ENCODE measurements around the gene BBS9.
"Not testable (repeated sequence)": the region's sequence is repeated elsewhere in the genome, so short reads cannot be mapped to it uniquely, and the experiment has no call there.

The BBS9 gene

GRCh38 chr7:33128990-33129805 lies at the start of gene BBS9:
Gene BBS9, plus strand, starts transcription at chr7:33129564. Its CDS starts 16,689 bp downstream, at chr7:33146253.
- peak; percentile 80 for DNase-seq (ENCODE audit: low read depth)

- no peak for DNase-seq (ENCODE audit: low read depth)
These were observed 49.3 kb upstream of the BBS9 start for GRCh38 chr7:33079763-33080690.

- DNase-seq (ENCODE audit: low read depth) = no peak
These were observed 42.0 kb upstream of the BBS9 start for GRCh38 chr7:33087356-33087755.

- no peak for DNase-seq (ENCODE audit: low read depth)
These were observed 41.5 kb upstream of the BBS9 start for GRCh38 chr7:33087858-33088257.

- DNase-seq (ENCODE audit: low read depth) = no peak
These were observed 40.2 kb upstream of the BBS9 start for GRCh38 chr7:33089142-33089541.

GRCh38 chr7:33091111-33091531 lies 38.2 kb upstream of the BBS9 start:
- DNase-seq (ENCODE audit: low read depth) = no peak

GRCh38 chr7:33091641-33092191 lies 37.6 kb upstream of the BBS9 start:
- no peak for DNase-seq (ENCODE audit: low read depth)

- DNase-seq (ENCODE audit: low read depth) = no peak
These were observed 36.1 kb upstream of the BBS9 start for GRCh38 chr7:33093266-33093665.

GRCh38 chr7:33094745-33095275 lies 34.6 kb upstream of the BBS9 start:
- not testable (repeated sequence) for DNase-seq (ENCODE audit: low read depth)

GRCh38 chr7:33099154-33099940 lies 30.0 kb upstream of the BBS9 start:
- no peak for DNase-seq (ENCODE audit: low read depth)

- DNase-seq (ENCODE audit: low read depth) = no peak
These were observed 28.6 kb upstream of the BBS9 start for GRCh38 chr7:33100770-33101169.

GRCh38 chr7:33101906-33102305 lies 27.5 kb upstream of the BBS9 start:
- no peak for DNase-seq (ENCODE audit: low read depth)

- DNase-seq (ENCODE audit: low read depth) = no peak
These were observed 22.0 kb upstream of the BBS9 start for GRCh38 chr7:33107136-33108066.

GRCh38 chr7:33108554-33109004 lies 20.8 kb upstream of the BBS9 start:
- DNase-seq (ENCODE audit: low read depth) = no peak

GRCh38 chr7:33109005-33109757 lies 20.2 kb upstream of the BBS9 start, which contains the start of gene RP9:
Gene RP9, minus strand, starts transcription at chr7:33109404. Its CDS starts 32 bp downstream, at chr7:33109372.
- DNase-seq (ENCODE audit: low read depth) = peak; percentile 69

GRCh38 chr7:33109758-33110238 lies 19.6 kb upstream of the BBS9 start:
- DNase-seq (ENCODE audit: low read depth) = no peak

GRCh38 chr7:33111614-33112013 lies 17.8 kb upstream of the BBS9 start:
- no peak for DNase-seq (ENCODE audit: low read depth)

- DNase-seq (ENCODE audit: low read depth) = no peak
These were observed 14.4 kb upstream of the BBS9 start for GRCh38 chr7:33114976-33115375.

GRCh38 chr7:33118383-33118782 lies 11.0 kb upstream of the BBS9 start:
- DNase-seq (ENCODE audit: low read depth) = no peak

Data from activated T-helper 1 cell treated with Interleukin-2 at 50 U/mL for 16 hours (primary cell).